OCI-LY3 (cell line): ENCODE data around the gene DYDC1.
"Not testable (repeated sequence)": the region's sequence is repeated elsewhere in the genome, so short reads cannot be mapped to it uniquely, and the experiment has no call there.

Experiments used
- H2AFZ ChIP-seq: fragments of 200-600, 300-600 bp; shearing (Covaris generic); 2 replicates; pipeline ENCODE4 v1.6.0; 2014; ENCODE audit warnings: antibody characterized with exemption, low read depth, low read length
- H3K27ac ChIP-seq: fragments of 200-600, 300-600 bp; sonication (generic); 2 replicates; pipeline ENCODE4 v1.5.1; 2014; ENCODE audit warnings: mild to moderate bottlenecking, low read length, moderate library complexity, mixed read lengths
- H3K27me3 ChIP-seq: fragments of 200-600, 300-600 bp; sonication (generic); 2 replicates; pipeline ENCODE4 v1.6.1; 2014; ENCODE audit warnings: low read depth, low read length, mixed read lengths
- H3K36me3 ChIP-seq: fragments of 200-600, 300-600 bp; sonication (generic); replicated peaks from 2 replicates; pipeline ENCODE3; 2014; ENCODE audit warnings: low read depth, low read length, mixed read lengths
- H3K4me1 ChIP-seq: fragments of 300-600, 200-600 bp; sonication (generic); 2 replicates; pipeline ENCODE4 v1.6.1; 2014; ENCODE audit warnings: low read length, mixed read lengths
- H3K4me2 ChIP-seq: fragments of 200-600, 300-600 bp; sonication (generic); 2 replicates; pipeline ENCODE4 v1.6.1; 2014; ENCODE audit warnings: low read length, mixed read lengths
- H3K4me3 ChIP-seq: fragments of 300-600, 200-600 bp; sonication (generic); 2 replicates; pipeline ENCODE4 v1.5.1; 2014; ENCODE audit warnings: antibody characterized with exemption, mild to moderate bottlenecking, low read length, moderate library complexity
- H3K79me2 ChIP-seq: fragments of 300-600, 200-600 bp; shearing (Covaris generic); 2 replicates; pipeline ENCODE4 v1.6.1; 2014; ENCODE audit warnings: mild to moderate bottlenecking, low read length, mixed read lengths
- H3K9ac ChIP-seq: fragments of 300-600, 200-600 bp; shearing (Covaris generic); 2 replicates; pipeline ENCODE4 v1.6.0; 2014; ENCODE audit warnings: mild to moderate bottlenecking, low read length, moderate library complexity
- H3K9me3 ChIP-seq: fragments of 200-600, 300-600 bp; shearing (Covaris generic); 2 replicates; pipeline ENCODE4 v1.6.1; 2014; ENCODE audit warnings: low read length, mixed read lengths; ENCODE audit not compliant: insufficient read depth
- H4K20me1 ChIP-seq: fragments of 200-600, 300-600 bp; sonication (generic); 2 replicates; pipeline ENCODE4 v1.6.1; 2016; ENCODE audit warnings: low read length, mixed read lengths; ENCODE audit not compliant: insufficient read depth
- CTCF ChIP-seq: fragments of 200-600, 300-600 bp; sonication (generic); IDR thresholded peaks from 2 replicates; pipeline ENCODE4 v1.5.1; 2014; ENCODE audit warnings: antibody characterized with exemption, low read length, low read depth
- EZH2phosphoT487 ChIP-seq: fragments of 200-600 bp; shearing (Covaris generic); IDR thresholded peaks from 2 replicates; pipeline ENCODE4 v1.6.1; 2018; ENCODE audit warnings: antibody characterized with exemption, mixed run types, low read depth

The DYDC1 gene

GRCh38 chr10:80313523-80313922, 43.0 kb downstream of the DYDC1 start:
- Histone ChIP-seq H3K4me2 (no peak overlapping the region), H3K36me3 (no peaks in the 10 kb centered on the region), H3K27ac (no peak overlapping the region), H2AFZ (no peak overlapping the region), H3K9ac (no peak overlapping the region), H3K4me3 (no peak overlapping the region), H4K20me1 (no peaks in the 10 kb centered on the region), H3K27me3 (peaks cover 4% of the 10 kb centered on the region; the same call in 1 of the 2 replicates), H3K9me3 (no peaks in the 10 kb centered on the region), H3K4me1 (peaks cover 6% of the 10 kb centered on the region; the same call in 1 of the 2 replicates), H3K79me2 (no peaks in the 10 kb centered on the region)
- no peak for TF ChIP-seq EZH2phosphoT487
- TF ChIP-seq CTCF, result no peak

DNA sequence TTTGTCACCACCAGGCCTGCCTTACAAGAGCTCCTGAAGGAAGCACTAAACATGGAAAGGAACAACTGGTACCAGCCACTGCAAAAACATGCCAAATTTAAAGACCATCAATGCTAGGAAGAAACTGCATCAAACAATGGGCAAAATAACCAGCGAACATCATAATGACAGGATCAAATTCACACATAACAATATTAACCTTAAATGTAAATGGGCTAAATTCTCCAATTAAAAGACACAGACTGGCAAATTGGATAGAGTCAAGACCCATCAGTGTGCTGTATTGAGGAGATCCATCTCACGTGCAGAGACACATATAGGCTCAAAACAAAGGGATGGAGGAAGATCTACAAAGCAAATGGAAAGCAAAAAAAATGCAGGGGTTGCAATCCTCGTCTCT, 50.6 kb downstream of the DYDC1 start:
- H3K27me3 ChIP-seq, H3K79me2 ChIP-seq, H3K36me3 ChIP-seq, H3K4me2 ChIP-seq, H3K4me1 ChIP-seq, H3K9me3 ChIP-seq, H3K4me3 ChIP-seq, H3K9ac ChIP-seq, H3K27ac ChIP-seq, H2AFZ ChIP-seq, H4K20me1 ChIP-seq: not testable (repeated sequence)

DNA sequence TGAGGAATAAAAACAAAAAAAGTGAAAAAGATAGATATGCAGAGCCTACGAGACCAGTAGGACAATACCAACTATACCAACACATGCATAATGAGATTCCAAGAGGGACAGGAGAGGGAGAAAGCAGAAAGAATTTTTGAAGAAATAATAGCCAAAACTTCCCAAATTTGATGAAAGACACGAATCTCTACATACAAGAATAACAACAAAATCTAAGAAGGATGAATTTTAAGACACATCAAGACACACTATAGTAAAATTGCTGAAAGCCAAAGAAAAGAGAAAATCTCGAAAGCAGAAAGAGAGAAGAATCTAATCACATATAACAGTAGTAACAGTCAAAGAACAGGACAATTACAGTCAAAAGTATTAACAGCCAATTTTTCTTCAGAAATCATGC, 59.6 kb downstream of the DYDC1 start:
- TF ChIP-seq CTCF (no peak), EZH2phosphoT487 (no peak)
- no peaks in the 10 kb centered on the region for H3K79me2 ChIP-seq
- no peak overlapping the region for H3K9ac ChIP-seq
- no peak overlapping the region for H3K27ac ChIP-seq
- H3K4me3 ChIP-seq, result no peak overlapping the region
- H4K20me1 ChIP-seq, result no peaks in the 10 kb centered on the region
- no peaks in the 10 kb centered on the region for H3K36me3 ChIP-seq
- H3K27me3 ChIP-seq, result no peaks in the 10 kb centered on the region; the same call in 1 of the 2 replicates
- no peak overlapping the region for H2AFZ ChIP-seq
- no peaks in the 10 kb centered on the region for H3K4me1 ChIP-seq
- H3K9me3 ChIP-seq, result no peaks in the 10 kb centered on the region
- no peak overlapping the region for H3K4me2 ChIP-seq

- no peak for TF ChIP-seq EZH2phosphoT487
- TF ChIP-seq CTCF, result no peak
- H3K27me3 ChIP-seq, result peaks cover 10% of the 10 kb centered on the region
- H3K79me2 ChIP-seq, result no peaks in the 10 kb centered on the region
- H3K27ac ChIP-seq, result no peak overlapping the region
- H3K9me3 ChIP-seq, result no peaks in the 10 kb centered on the region
- H3K4me3 ChIP-seq, result no peak overlapping the region
- no peak overlapping the region for H2AFZ ChIP-seq
- H3K9ac ChIP-seq, result no peak overlapping the region
- no peaks in the 10 kb centered on the region for H3K36me3 ChIP-seq
- no peaks in the 10 kb centered on the region for H3K4me1 ChIP-seq
- no peak overlapping the region for H3K4me2 ChIP-seq
- no peaks in the 10 kb centered on the region for H4K20me1 ChIP-seq
Observed at GRCh38 chr10:80292607-80293239, 63.8 kb downstream of the DYDC1 start.
